PC-3 (cell line): ENCODE data around the gene OVCA2.

ENCODE experiments used
- CTCF ChIP-seq: fragments of 300-600 bp; sonication (generic); conservative IDR thresholded peaks from 2 replicates; pipeline ENCODE4 v1.5.1; 2017; ENCODE audit warnings: antibody characterized with exemption, low read depth, mild to moderate bottlenecking, low read length
- EZH2 ChIP-seq: fragments of 300-600 bp; sonication (generic); IDR thresholded peaks from one replicate; pipeline ENCODE4 v1.6.1; 2017; ENCODE audit warnings: antibody characterized with exemption, mild to moderate bottlenecking, low read length; ENCODE audit not compliant: unreplicated experiment
- EZH2phosphoT487 ChIP-seq: fragments of 300-600 bp; sonication (generic); IDR thresholded peaks from 2 replicates; pipeline ENCODE4 v1.6.1; 2018; ENCODE audit warnings: mild to moderate bottlenecking, antibody characterized with exemption, low read length, borderline replicate concordance

GRCh38 chr17:2023256-2023655 is 18.6 kb upstream of the OVCA2 start:
- TF ChIP-seq CTCF: no peak
- TF ChIP-seq EZH2: no peak
- no peak for TF ChIP-seq EZH2phosphoT487
